HFF-Myc (cell line): ENCODE results near the gene OR10C1.

ENCODE experiments used
- DNase-seq: peaks from one replicate; pipeline ENCODE4 v3.0.0-alpha.2; 2011; ENCODE audit warnings: low read depth; ENCODE audit errors: extremely low read depth
- H3K4me3 ChIP-seq: replicated peaks from 2 replicates; pipeline ENCODE4 v1.5.1; 2011; ENCODE audit warnings: low read depth, mild to moderate bottlenecking, control low read depth, low read length
- TF ChIP-seq, protein P1 (sequence below): IDR thresholded peaks from 2 replicates; pipeline ENCODE4 v1.5.1; 2012; ENCODE audit warnings: mild to moderate bottlenecking, low read depth, low read length, control low read depth; ENCODE audit errors: missing control alignments

OR10C1 gene

DNA sequence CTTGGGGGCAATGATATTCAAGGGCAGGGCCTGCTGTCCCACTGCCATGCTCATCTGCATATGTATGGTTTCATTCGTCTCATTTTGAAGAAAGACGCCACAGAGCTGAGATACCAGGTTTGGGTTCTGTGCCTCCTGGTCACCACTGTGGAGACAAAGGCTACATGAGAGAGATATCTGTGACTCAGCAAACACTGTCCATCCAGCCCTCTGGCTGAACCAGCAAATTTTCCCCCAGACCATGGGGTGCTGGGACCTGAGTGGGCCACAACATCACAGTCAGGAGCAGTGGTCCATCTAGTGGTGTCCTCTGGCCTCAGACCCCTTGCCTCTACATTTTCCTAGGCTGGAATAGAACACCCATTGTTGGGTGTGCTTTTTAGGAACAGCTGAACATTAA, 48.6 kb downstream of the OR10C1 start, which contains the start of gene MAS1L:
Gene MAS1L, minus strand, starts transcription at position 297 of the 400 bp plus-strand sequence. Its CDS starts 54 bp downstream, at position 243.
- no peak within 1 kb of the TSS for H3K4me3 ChIP-seq
- TF ChIP-seq, protein P1, sequence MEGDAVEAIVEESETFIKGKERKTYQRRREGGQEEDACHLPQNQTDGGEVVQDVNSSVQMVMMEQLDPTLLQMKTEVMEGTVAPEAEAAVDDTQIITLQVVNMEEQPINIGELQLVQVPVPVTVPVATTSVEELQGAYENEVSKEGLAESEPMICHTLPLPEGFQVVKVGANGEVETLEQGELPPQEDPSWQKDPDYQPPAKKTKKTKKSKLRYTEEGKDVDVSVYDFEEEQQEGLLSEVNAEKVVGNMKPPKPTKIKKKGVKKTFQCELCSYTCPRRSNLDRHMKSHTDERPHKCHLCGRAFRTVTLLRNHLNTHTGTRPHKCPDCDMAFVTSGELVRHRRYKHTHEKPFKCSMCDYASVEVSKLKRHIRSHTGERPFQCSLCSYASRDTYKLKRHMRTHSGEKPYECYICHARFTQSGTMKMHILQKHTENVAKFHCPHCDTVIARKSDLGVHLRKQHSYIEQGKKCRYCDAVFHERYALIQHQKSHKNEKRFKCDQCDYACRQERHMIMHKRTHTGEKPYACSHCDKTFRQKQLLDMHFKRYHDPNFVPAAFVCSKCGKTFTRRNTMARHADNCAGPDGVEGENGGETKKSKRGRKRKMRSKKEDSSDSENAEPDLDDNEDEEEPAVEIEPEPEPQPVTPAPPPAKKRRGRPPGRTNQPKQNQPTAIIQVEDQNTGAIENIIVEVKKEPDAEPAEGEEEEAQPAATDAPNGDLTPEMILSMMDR, result no peak
- no peak for DNase-seq

DNA sequence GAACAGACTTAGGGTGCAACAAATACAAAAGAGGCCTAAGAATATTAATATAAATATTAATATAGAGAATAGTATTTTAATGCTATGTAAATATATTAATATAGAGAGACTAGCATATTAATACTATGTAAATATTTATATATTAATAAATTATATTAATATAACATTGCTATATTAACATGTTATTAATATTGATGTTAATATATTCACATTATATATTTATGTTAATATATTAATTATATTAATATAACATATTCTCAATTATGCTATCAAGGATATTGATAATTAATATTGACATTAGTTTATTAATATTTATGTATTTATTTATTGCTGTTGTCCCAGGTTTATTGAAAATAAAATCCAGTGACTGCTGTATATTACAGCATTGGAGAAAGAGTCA, 49.8 kb downstream of the OR10C1 start:
- DNase-seq, result no peak
- H3K4me3 ChIP-seq, result no peak overlapping the region
- TF ChIP-seq, protein P1, result no peak

DNA sequence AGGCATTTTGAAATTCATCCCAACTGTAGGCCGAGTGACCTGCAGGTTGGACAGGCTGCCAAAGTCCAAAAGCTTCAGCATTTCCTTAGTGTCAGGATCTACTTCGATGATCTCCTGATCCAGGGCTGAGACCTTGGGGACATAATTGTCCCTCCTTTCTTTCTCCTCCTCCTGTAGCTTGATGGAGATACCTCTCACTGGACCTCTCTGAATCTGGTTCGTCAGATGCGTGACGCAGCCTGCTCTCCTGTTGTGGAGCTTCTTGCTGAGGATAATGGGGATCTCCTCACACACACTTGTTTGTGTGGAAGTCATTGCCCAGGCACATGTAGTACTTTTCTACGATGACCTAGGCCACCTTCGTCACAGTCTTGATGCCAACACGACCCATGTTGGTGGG, 50.2 kb downstream of the OR10C1 start:
- no peak overlapping the region for H3K4me3 ChIP-seq
- no peak for DNase-seq
- TF ChIP-seq, protein P1, result no peak

DNA sequence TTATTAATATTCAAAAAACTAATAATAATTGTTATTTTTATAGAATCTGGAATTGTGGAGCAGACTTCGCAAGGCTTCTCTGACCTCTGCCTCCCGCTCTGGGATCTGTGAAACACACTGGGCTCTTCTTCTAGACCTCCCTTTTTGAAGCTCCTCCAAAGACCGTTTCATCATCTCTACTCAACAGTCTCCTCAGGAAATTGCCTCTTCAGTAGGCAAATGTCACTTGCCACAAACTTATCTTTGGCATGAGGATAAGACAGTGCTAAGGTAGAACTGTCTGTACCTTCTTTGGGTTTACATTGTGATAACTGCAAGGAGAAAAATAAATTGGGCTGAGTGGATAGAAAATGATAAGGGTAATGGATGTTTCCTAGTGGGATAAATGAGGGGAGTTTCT, 50.9 kb downstream of the OR10C1 start:
- DNase-seq, result no peak
- TF ChIP-seq, protein P1, result no peak
- H3K4me3 ChIP-seq, result no peak overlapping the region

DNA sequence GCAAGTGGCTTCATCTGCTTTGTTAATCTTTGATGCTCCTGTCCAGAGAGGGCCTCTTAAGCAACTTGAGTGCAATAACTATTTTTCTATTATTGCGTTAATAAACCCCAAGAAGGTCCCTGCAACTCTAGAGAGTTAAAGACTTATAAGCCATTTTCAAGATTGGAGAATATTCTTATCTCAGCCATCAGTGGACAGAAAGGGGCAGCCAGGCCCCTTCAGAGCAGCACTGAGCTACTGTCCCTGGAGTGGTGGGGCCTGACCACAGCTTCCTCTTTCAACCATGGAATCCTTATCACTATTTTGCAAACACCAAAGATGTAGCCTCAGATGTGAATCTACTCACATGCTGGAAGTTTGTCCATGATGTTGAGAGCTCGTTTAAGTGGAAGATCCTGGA, 51.4 kb downstream of the OR10C1 start:
- TF ChIP-seq, protein P1, result no peak
- DNase-seq, result no peak
- no peak overlapping the region for H3K4me3 ChIP-seq
